ENCODE results near the gene TRIP13.
A peak's percentile ranks its signal among the peaks of the same experiment; 100 is the strongest.
"Not testable (repeated sequence)": the region's sequence is repeated elsewhere in the genome, so short reads cannot be mapped to it uniquely, and the experiment has no call there.

The TRIP13 gene

DNA sequence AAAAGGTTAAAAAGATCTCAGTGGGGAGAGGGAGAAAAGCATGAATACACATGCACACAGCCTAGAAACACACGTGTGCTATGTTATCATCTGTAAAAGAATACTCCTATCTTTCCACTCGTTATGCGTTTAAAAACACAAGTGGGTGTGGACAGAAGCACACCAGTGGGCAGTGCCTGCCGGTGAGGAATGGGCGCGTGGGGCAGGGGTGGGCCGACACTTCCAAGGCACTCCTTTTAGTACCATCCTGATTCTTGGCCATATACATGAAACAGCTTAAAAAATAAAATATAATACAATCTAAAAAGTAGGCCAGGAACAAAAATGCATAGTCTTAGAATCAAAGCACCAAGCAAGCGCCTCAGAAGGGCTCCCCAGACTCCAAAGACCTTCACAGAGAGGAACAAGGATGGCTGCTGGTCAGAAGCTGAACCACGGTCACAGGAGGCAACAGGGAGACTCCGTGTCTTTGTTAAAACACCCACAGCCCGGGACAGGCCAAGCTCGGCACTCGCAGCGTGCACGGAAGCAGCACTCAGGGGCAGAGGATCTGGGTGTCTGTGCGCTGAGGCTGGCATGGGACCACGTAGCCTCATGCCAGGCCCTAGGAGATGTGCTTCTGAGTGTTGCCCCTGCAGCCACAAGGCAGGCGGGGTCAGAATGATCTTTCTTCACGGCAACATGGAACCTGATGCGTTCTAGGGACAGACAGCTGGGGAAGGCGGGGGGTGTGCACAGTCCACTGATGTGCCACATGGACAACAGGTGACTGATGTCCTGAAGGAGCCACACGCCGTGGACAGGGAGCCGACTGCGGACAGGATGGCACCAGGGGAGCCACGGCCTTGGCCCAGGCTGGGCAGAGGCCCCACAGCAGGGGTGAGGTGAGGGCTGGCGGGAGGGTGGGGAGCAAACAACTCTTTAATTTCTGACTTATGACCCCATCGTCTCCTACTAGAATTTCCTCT, 16.0 kb upstream of the TRIP13 start:
- DNase-seq = no peak

DNA sequence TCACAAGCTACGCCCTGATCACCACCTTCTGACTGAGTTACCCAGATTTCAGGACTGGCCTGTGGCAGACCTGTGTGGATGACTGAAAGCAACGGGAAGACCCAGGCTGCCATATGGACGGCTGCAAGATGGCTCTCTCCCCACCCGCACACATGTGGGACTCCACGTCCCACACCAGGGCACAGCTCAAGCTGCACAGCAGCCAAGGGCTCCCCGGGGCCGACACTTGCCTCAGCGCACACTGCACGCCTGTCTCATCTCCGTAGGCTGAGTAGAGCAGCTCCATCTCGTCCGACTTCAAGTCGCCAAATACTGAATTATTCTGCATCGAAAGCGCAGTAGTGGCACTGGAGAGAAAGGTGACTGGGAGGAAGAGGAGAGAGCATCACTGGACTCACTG, 14.6 kb upstream of the TRIP13 start:
- no peak for DNase-seq

DNA sequence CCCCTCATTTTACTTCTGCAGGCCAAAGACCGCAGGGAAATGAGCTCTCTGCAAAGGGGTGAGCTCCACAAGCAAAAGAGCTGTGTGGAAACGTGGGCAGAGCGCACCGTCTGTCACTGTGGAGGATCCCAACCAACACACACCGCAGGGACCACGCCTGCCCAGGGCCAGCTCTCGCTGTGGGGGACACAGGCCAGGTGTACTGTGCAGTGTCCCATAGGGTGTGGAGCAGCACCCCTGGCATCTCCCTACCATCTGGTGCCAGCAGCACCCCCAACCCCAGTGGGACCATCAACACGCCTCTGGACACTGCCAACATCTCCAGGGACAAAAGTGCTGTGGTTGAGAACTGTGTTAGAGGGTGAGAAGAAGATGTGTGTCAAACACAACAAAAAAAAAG, 14.0 kb upstream of the TRIP13 start:
- not testable (repeated sequence) for DNase-seq

DNA sequence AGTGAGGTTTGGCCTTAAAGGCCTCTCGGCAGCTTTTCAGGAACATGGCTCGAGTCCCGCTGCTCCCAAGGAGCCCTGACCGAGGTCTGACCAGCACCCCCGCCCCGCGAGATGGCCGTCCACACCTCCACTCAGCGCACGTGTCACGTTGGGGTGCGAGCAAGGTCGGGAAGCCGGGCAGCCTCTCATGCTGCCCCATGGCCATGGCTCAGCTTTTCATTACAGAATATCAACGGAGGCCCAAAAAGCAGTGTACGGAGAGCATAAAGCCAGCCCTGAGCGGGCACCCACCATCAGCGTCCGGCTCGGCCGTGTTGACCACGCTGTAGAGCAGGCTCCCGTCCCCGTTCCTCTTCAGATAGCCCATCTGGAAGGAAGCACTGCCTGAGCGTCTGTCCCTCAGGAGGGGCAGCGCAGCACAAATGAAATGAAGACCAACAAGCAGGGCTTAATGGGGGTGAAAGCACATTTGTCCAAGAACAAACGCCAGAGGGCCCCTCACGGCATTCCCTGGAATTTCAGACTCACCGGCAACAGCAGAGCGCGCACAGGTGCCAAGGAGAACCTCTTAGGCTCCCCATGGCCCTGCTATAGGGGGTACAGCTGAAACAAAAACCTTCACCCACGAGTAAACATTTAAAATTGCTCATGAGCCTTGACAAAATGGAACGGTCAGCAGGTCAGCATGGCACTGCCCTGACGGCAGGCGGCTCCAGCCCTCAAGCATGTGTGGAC, 11.7 kb upstream of the TRIP13 start:
- DNase-seq = no peak

DNA sequence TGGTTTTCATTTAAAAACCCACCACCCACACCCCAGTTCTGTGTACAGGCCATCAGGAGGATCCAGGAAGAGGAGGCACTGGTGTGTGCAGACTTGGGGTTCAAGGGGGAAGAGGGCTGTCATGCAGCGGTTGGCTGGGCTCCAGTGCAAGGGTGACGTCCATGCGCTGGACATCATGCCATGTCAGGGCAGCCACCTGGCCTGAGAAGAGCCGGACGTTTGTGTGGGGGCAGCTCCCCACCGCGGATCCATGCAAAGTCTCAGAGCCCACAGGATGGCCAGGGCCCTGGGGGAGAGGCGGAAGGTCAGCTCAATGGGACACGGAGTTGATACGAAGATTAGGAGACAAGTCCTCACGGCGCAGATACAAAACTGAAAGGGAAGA, 11.1 kb upstream of the TRIP13 start:
- DNase-seq = no peak

DNA sequence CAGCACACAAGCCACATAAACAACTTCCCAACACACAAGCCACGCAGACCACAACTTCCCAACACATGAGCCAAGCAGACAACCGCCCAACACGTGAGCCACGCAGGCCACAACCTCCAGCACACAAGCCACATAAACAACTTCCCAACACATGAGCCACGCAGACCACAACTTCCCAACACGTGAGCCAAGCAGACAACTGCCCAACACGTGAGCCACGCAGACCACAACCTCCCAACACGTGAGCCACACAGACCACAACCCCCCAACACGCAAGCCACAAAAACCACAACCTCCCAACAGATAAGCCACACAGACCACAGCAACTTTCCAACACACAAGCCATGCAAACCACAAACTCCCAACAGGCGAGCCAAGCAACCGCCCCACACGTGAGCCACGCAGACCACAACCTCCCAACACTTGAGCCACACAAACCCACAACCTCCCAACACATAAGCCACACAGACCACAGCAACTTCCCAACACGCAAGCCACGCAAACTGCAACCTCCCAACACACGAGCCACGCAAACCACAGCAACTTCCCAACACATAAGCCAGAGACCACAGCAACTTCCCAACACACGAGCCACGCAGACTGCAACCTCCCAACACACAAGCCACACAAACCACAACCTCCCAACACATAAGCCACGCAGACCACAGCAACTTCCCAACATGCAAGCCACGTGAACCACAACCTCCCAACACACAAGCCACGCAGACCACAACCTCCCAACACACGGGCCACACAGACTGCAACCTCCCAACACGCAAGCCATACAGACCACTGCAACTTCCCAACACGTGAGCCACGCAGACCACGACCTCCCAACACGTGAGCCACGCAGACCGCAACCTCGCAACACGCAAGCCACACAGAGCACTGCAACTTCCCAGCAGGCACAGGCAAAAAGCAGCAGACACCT, 10.2 kb upstream of the TRIP13 start:
- DNase-seq = no peak

DNA sequence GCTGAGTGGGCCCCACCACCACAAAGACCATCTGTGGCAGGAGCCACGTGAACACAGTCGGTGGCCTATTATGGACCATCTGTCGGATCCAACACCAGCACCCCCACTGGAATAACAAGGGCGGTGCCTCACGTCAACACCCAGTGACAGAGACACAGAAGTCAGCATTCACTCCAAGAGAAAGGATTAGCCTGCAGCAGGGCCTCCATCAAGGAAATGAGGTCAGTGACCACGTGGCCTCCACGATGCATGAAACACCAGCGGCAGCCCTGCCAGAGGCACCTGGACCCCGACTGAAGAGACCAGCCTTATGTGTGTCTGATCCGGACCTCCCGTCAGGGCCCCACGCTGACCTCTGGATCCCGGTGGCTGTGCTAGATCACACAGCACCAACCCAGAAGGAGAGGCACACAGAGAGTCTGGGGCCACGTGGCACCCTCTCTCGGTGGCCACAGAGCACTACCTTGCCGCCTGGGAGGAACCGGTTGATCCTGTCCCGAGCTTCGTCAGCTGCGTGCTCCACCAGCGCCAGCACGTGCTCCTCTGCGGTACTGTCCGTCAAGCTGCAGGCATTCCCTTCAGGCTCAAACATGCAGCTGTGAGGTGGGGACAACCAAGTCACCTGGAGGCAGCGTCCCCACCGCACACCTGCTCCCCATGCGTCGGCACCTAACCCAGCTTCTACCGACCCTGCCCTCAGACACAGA, 9.1 kb upstream of the TRIP13 start:
- DNase-seq = no peak

DNA sequence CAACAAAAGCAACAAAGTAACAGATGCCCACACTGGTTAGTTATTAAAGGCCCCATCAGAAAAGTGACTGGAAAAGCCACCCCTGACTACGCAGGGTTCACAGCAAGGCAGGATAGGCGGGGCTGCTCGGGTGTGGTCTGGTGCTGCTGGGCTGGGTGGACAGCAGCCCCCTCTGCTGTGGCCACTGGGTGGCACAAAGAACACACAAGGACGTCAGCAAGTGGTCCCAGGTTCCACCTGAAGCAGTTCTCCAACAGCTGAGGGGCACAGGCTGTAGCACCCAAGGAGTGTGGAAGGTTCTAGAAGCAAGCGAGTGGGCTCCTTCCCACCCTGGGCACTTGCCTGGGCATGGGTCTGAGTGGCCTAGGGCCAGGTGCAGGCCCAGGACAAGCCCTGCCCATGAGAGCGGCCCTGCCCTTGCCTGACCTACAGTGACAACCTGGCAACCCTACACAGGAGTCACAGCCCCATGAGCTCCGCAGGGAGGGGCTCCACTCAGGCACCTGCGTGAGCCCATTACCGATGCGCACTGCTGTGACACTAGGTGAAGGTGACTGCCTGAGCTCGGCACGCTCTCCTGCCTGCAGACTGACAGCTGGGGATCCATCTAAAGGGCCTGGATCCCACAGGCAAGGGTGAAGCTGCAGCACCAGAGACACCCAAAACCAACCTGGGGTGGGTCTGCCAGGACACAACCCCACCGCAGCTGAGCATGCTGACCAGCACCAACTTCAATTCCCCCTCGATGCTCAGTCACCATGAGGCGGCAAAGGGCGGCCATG, 8.1 kb upstream of the TRIP13 start:
- DNase-seq = no peak

DNA sequence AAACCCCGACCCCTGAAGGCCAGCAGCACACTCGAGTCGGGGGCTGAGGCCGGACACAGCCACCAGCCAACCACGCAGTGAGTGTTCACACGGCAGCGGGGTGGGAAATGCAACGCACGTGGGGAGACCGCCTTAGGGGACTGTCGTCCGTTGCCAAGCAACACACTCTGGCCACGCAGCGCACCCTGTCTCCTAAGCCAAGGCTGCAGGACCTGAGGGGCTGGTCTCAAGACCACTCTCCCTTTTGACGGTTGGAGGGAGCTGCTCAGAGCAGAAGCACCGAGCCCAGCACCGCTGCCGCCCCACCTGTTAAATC, 7.6 kb upstream of the TRIP13 start:
- no peak for DNase-seq

DNA sequence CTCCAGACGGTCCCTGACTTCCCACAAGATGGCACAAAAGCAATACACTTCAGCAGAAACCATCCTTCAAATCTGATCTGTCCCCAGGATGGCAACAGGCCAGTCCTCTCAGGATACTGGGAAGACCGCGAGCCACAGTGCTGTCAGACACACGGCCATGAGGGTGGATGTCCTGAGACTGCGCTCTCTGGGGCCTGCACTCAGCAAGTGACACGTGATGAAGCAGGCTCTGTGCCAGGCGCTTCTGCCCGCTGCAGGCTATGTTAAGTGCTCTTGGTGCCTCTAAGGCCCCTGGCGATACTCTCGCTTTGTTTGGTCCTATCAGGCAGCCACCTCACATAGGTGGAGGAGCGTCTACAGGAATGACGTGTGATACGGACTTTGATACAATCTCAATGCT, 7.2 kb upstream of the TRIP13 start:
- no peak for DNase-seq

DNA sequence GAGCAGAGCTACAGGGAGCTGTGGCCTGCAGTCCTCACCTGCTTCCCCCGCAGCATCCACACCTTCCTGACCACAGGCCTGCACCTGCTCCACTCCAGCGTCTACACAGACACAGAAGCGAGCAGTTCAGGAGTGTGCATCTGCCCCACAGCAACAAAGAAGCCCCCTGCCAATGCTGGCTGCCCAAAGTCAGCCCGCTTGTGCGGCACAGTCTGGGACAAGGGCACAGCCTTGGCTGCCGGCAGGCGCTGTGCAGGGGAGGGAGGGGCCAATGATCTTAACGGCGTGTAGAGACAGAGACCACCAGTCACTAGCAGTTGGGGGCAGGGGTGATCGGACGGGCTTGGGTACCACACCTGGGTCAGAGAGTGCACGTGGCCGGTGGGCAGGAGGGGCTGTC, 6.6 kb upstream of the TRIP13 start:
- DNase-seq = no peak

DNA sequence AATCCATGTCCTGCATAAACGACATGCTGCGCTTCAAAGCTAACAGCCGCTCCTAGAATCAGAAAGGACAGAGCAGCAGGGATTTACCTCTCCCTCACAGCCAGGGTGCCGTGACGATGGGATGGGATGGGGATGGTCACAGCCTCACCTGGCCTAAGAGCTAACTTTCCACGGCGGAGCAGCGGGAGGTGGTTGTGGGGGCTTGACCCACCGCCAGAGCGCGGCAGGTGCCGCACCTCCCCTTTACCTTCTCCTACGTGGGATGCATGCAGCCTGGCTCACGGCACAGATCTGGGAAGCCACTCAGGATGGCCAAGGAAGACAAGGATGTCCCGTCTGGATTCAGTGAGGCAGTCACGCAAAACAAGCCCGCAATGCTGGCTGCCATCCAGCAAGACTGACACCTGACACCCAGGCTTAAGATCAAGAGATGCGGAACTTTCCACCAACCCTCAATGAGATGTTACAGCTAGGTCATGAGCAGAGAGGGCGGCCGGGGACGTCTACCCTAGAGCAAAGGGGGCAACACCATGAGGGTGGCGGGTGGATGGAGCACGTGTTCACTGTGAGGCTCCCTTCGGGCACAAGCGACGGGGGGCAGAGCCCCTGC, 5.9 kb upstream of the TRIP13 start:
- DNase-seq = no peak

DNA sequence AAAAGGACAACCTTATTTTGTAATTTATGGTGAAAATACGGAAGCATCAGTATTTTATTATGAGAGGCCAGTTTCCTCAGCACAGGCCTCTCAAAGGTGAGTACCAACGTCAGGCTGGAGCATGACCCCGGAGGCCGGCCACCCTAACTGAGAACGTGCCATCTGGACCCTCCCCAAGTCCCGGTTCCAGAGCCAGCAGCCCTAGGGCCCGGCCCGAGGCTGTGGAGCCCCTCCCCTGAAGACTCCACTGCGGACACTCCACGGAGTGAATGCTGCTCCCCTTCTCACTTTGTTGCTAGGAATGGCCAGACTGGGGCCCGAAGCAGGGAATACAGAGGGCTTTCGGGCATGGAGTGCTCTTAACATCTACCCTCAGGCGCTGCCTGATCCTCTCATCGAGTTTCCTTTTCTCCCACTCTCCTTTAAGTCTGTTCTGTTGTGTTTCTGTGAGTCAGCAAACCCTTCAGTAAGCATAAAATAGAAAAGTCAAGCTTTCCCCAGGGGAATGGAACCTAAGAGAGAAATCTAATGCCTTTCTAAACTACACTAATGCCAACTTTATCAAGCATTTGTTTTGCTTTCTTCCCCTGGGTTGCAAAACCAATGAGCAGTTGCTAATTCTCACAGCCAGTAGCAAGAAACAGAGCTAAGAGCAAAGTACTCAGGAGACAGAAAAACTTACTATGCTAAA, 4.6 kb upstream of the TRIP13 start:
- no peak for DNase-seq

DNA sequence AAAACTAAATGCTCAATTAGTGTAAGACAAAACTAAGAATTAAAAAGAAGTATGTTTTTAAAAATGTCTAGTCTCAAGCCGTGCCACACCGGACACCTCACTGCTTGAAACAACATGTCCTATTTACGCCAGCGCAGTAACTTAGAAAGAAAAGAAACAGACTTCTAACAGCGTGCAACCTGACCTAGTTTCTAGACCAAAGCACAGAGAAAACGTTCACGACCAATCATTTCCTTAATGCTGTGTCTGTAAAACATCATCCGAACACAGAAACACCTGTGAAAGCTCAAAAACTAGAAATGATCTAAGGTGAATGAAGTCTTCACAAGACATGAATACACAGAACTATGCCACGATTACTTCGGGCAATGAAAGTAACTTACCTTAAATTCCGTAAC, 4.0 kb upstream of the TRIP13 start:
- no peak for DNase-seq

DNA sequence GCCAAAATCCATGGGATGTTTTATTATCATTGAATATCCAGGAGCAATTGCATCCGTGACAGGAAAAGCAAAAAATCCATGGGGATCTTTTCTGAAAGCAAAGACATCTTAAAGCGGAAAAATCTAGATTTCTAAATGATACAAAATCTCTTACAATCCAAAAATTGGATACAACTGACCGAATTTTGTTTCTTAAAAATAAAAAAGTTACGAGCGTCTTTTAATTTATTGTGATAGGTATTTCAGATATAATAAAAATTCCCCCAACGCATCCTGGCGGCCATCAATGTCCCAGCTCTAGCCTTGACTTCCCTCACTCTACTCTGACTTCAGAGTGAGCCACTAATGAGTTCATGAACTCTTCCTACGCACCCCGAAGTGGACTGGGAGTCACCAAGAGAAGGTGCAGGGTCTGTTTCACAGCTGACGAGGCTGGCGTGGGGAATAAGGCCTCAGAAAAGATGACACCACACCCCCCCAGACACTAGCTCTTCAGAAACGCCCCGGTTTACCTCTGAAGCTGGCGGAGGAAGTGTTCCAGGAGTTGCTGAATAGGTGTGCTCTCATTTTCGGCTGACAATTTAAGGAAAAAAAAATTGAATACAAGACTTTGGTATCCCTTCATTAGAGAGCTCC, 3.5 kb upstream of the TRIP13 start:
- DNase-seq = no peak

DNA sequence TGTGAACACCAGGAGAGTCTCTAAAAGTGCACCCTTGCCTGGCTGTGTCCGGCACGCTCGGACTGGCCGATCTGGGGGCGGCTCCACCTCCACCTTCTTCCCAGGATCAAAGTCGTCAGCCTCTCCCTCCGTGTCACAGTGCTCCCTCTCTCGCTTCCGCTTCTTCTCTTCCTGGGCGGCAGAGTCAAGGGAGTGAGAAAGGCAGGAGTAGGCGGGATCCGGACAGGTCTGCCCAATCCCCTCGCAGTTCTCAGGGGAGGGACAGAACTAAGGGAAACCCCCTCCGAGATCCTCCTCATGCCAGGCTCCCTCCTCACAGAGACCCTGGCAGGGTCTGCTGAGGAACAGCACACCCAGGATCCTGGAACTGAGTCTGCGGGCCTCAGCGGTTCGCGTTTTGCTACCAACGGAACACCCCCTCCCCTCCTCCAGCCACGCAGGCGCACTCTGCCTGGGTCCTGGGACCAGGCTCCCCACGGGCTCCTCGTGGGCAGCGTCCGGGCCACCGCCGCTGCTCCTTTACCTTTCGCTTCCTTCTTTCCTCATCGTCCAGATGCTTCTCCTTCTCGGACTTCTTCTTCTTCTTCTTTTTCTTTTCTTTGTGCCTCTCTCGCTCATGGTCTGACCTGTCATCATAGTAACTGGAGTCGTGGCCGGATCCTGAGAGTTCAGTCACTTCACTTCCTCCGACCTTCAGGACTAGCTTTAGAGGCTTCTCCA, 1.4 kb upstream of the TRIP13 start:
- no peak for DNase-seq

DNA sequence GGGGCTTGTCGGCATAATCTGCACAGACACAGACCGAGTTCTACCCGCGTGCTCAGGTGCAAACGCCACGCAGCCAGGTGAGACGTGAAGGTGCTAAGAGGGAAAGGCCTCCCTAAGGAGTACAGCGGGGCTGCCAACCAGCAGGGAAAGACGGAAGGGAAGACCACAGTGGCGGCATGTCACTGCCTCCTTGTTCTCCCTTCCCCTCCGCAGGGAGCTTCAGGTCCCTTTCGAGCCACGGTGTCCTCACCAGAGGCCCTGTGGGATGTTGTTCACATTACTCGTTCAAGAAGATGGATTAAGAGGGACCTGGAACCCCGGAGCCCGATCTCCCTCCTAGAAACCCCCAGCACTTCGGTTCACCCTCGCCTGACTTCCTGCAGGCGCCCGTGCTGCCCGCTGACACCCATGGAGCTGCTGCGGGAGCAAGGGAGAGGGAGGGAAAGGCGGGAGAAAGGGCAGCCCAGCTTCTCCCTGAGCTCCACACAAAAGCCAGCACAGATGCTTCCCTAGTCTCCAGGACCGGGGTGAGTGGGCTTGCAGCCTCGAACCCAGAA, 769 bp upstream of the TRIP13 start:
- DNase-seq = no peak

DNA sequence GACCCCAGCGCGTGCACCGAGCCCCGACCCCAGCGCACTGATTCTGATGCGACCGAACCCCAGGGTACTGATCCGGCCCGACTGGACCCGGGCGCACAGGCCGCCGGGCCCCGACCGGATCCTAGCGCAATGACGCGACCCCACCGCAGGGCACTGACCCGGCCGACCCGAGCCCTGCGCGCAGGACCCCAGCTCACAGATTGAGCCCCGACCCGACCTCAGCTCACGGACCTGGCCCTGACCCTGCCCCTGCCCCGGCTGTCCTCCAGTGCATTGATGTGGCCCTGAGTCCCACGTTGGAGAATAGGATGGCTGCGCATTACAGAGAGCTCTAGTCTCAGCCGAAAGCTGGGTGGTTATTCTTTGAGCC, 438 bp downstream of the TRIP13 start:
- no peak for DNase-seq

DNA sequence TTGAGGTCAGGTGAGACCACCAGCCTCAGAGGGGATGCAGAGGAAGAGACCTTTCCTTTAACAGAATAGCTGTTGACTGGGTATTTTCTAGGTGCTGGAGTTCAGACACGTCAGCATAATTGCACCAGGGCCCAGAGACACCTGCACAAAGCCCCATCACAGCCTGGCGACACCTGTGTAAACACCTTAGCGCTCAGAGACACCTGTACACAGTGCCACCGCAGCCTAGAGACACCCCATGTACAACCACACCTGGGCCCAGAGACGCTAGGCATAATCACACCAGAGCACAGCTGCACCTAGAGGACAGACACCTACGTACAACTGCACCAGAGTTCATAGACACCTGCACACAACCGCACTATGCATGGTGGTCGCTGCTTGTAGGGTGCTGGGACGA, 1.0 kb downstream of the TRIP13 start:
- peak; percentile 63 for DNase-seq

All from NCI-H774 (cell line).